Keratinocyte (primary cell): ENCODE results near the gene ATP6V0A1. TPM values are rescaled to one million over a fixed set of nuclear protein-coding genes. Genes with fewer than 3 reads are reported as not detected.

ENCODE experiments used
- DNase-seq: peaks from one replicate; pipeline ENCODE4 v3.0.0-alpha.2; 2011; ENCODE audit warnings: low read depth, missing footprints, low spot score
- FAIRE-seq: peaks from 2 replicates; lab custom pipeline; 2011; peaks lifted over from hg19 to GRCh38; lab: Jason Lieb, UNC
- H2AFZ ChIP-seq: 2 replicates; pipeline ENCODE4 v1.6.0; 2012; ENCODE audit warnings: low read length, control low read depth, inconsistent platforms; ENCODE audit not compliant: control insufficient read depth
- H3K27ac ChIP-seq: 2 replicates; pipeline ENCODE4 v1.5.1; 2011; ENCODE audit warnings: low read length; ENCODE audit not compliant: control insufficient read depth, insufficient read depth
- H3K27me3 ChIP-seq: 3 replicates; pipeline ENCODE4 v1.6.0; 2011; ENCODE audit warnings: low read length; ENCODE audit not compliant: control insufficient read depth, insufficient read depth; ENCODE audit errors: extremely low read depth
- H3K36me3 ChIP-seq, 2 experiments: 2 replicates in 1 of 2; 3 replicates in 1 of 2; pipeline ENCODE4 v1.5.1; 2011; ENCODE audit warnings: low read length in 2 of 2, mild to moderate bottlenecking in 1 of 2; ENCODE audit not compliant: control insufficient read depth in 2 of 2, insufficient read depth in 2 of 2; ENCODE audit errors: extremely low read depth in 1 of 2
- H3K4me1 ChIP-seq: 3 replicates; pipeline ENCODE4 v1.5.1; 2011; ENCODE audit warnings: low read length; ENCODE audit not compliant: control insufficient read depth, insufficient read depth; ENCODE audit errors: extremely low read depth
- H3K4me2 ChIP-seq: 3 replicates; pipeline ENCODE4 v1.6.0; 2011; ENCODE audit warnings: low read depth, low read length; ENCODE audit not compliant: control insufficient read depth, insufficient read depth; ENCODE audit errors: extremely low read depth
- H3K4me3 ChIP-seq, 3 experiments: fragments of 200-600 bp in 1 of 3; sonication (generic) in 1 of 3; 2 replicates in 2 of 3; 3 replicates in 1 of 3; pipeline ENCODE4 v1.5.1; 2011 to 2016; ENCODE audit warnings: low read length in 3 of 3, mild to moderate bottlenecking in 3 of 3, control low read depth in 2 of 3, inconsistent platforms in 1 of 3, low read depth in 1 of 3, mixed read lengths in 1 of 3, mixed run types in 1 of 3, moderate library complexity in 1 of 3; ENCODE audit not compliant: control insufficient read depth in 2 of 3, insufficient read depth in 2 of 3; ENCODE audit errors: extremely low read depth in 1 of 3
- H3K79me2 ChIP-seq: 2 replicates; pipeline ENCODE4 v1.6.0; 2012; ENCODE audit warnings: low read length; ENCODE audit not compliant: control insufficient read depth, insufficient read depth
- H3K9ac ChIP-seq: 3 replicates; pipeline ENCODE4 v1.6.0; 2011; ENCODE audit warnings: low read length; ENCODE audit not compliant: control insufficient read depth, insufficient read depth; ENCODE audit errors: extremely low read depth
- H3K9me1 ChIP-seq: 3 replicates; pipeline ENCODE4 v1.6.0; 2011; ENCODE audit warnings: low read length; ENCODE audit not compliant: control insufficient read depth, insufficient read depth; ENCODE audit errors: extremely low read depth
- H3K9me3 ChIP-seq: 2 replicates; pipeline ENCODE4 v1.5.1; 2012; ENCODE audit warnings: low read depth, low read length; ENCODE audit not compliant: control insufficient read depth
- H4K20me1 ChIP-seq: 3 replicates; pipeline ENCODE4 v1.6.0; 2011; ENCODE audit warnings: low read length; ENCODE audit not compliant: control insufficient read depth, insufficient read depth; ENCODE audit errors: extremely low read depth
- EZH2 ChIP-seq: IDR thresholded peaks from one replicate; pipeline ENCODE4 v1.6.1; 2012; ENCODE audit warnings: inconsistent platforms, mild to moderate bottlenecking, low read length, moderate library complexity
- dilution Hi-C: fragments of 300-500 bp; cut with MboI; formaldehyde crosslinking; loops from one replicate; pipeline ENCODE4 v1.7.0; 2020; ENCODE audit warnings: low sequenced_read_pairs; ENCODE audit not compliant: extremely low pct_ligation_motif_present
- polyA plus RNA-seq, 5 experiments: library from polyadenylated mRNA; depleted of rRNA in 3 of 5; stranded (reverse) in 3 of 5; stranded (forward) in 1 of 5; unstranded in 1 of 5; fragments of >200 nt; gene quantifications; 1 replicate in 1 of 5; 2 replicates in 3 of 5; 3 replicates in 1 of 5; pipeline versions ENCODE4 v1.2.1 to v1.2.3, GENCODE V29; 2011 to 2012; ENCODE audit warnings: missing spikeins in 2 of 5, low read depth in 1 of 5, low replicate concordance in 1 of 5
- TF ChIP-seq, protein P1 (sequence below), 3 experiments: IDR thresholded peaks in 1 of 3; conservative IDR thresholded peaks in 1 of 3; optimal IDR thresholded peaks in 1 of 3; 2 replicates in 2 of 3; 3 replicates in 1 of 3; pipeline versions ENCODE3 to v1.5.1; 2011; ENCODE audit warnings: low read length in 3 of 3, mild to moderate bottlenecking in 3 of 3, moderate library complexity in 2 of 3, control low read depth in 1 of 3, inconsistent platforms in 1 of 3; ENCODE audit not compliant: insufficient read depth in 2 of 3; ENCODE audit errors: extremely low read depth in 1 of 3

The ATP6V0A1 gene
- polyA plus RNA-seq, 1 donor (not counting 4 experiments of a cell fraction or from before 2014, with no cell fraction given): 24.0 TPM

GRCh38 chr17:42521666-42522262 is 63.1 kb downstream of the ATP6V0A1 start:
- Histone ChIP-seq H3K4me2 (no peak overlapping the region), H3K9ac (no peak overlapping the region), H3K9me1 (no peaks in the 10 kb centered on the region), H3K9me3 (no peaks in the 10 kb centered on the region), H3K4me1 (peaks cover 56% of the 10 kb centered on the region), H4K20me1 (no peaks in the 10 kb centered on the region), H2AFZ (no peak overlapping the region), H3K36me3 (peaks cover 0 to 4% of the 10 kb centered on the region in 2 experiments), H3K27ac (no peak overlapping the region), H3K79me2 (no peaks in the 10 kb centered on the region), H3K4me3 (no peak overlapping the region), H3K27me3 (no peaks in the 10 kb centered on the region)
- TF ChIP-seq, protein P1, sequence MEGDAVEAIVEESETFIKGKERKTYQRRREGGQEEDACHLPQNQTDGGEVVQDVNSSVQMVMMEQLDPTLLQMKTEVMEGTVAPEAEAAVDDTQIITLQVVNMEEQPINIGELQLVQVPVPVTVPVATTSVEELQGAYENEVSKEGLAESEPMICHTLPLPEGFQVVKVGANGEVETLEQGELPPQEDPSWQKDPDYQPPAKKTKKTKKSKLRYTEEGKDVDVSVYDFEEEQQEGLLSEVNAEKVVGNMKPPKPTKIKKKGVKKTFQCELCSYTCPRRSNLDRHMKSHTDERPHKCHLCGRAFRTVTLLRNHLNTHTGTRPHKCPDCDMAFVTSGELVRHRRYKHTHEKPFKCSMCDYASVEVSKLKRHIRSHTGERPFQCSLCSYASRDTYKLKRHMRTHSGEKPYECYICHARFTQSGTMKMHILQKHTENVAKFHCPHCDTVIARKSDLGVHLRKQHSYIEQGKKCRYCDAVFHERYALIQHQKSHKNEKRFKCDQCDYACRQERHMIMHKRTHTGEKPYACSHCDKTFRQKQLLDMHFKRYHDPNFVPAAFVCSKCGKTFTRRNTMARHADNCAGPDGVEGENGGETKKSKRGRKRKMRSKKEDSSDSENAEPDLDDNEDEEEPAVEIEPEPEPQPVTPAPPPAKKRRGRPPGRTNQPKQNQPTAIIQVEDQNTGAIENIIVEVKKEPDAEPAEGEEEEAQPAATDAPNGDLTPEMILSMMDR (optimal IDR thresholded peaks at IDR 0.05 in 1 of 3, IDR thresholded peaks at IDR 0.05 in 1 of 3, conservative IDR thresholded peaks at IDR 0.05 in 1 of 3; ENCODE audit: extremely low read depth in 1 of 3, insufficient read depth in 2 of 3, low read length in 3 of 3): no peak
- TF ChIP-seq EZH2: no peak
- DNase-seq: no peak
- FAIRE-seq: no peak
- dilution Hi-C loops: loop anchor here (25.0 kb wide), 1 partner anchor 209 kb away; no protein-coding TSS in a partner anchor

DNA sequence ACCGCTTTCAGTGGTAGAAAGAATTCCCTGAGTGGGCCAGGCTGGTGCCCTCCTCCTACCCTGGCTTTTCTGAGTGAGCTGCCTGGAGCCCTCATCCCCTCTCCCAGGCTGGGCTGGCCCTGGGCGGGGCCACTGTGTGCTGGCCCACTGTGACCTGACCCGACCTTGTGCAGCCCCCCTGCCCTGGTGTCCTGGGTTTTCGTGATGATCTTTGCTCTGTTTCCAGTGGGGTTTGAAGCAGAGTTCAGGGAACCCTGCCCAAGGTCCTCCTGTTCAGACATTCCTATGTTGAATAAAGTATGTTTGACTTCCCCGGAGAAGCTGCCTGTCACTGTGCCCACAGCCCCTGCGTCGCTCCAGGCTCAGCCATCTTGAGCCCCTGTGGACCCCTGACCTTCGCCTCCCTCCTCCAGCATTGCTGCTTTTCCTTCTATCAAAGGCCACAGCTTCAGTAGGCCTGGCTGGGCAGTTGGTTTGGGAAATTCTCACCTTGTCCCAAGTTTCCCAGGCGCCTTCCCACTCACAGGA is 63.6 kb downstream of the ATP6V0A1 start:
- H3K36me3 ChIP-seq: peaks cover 0 to 3% of the 10 kb centered on the region in 2 experiments
- H3K9me3 ChIP-seq: no peaks in the 10 kb centered on the region
- no peak overlapping the region for H2AFZ ChIP-seq
- FAIRE-seq: no peak
- no peaks in the 10 kb centered on the region for H3K79me2 ChIP-seq
- no peak for TF ChIP-seq EZH2
- TF ChIP-seq, protein P1 (optimal IDR thresholded peaks at IDR 0.05 in 1 of 3, IDR thresholded peaks at IDR 0.05 in 1 of 3, conservative IDR thresholded peaks at IDR 0.05 in 1 of 3; ENCODE audit: extremely low read depth in 1 of 3, insufficient read depth in 2 of 3, low read length in 3 of 3): no peak
- no peaks in the 10 kb centered on the region for H4K20me1 ChIP-seq
- no peaks in the 10 kb centered on the region for H3K9me1 ChIP-seq
- peaks cover 56% of the 10 kb centered on the region for H3K4me1 ChIP-seq
- H3K4me2 ChIP-seq: no peak overlapping the region
- H3K27me3 ChIP-seq: no peaks in the 10 kb centered on the region
- DNase-seq: no peak
- no peak overlapping the region for H3K9ac ChIP-seq
- no peak overlapping the region for H3K27ac ChIP-seq
- dilution Hi-C loops: loop anchor here (25.0 kb wide), 1 partner anchor 210 kb away; no protein-coding TSS in a partner anchor
- H3K4me3 ChIP-seq: no peak overlapping the region
